NOMO-1 treated with DMSO at 0.1 percent for 48 hours (cell line): ENCODE measurements around the gene COL6A2.
"Not testable (repeated sequence)": the region's sequence is repeated elsewhere in the genome, so short reads cannot be mapped to it uniquely, and the experiment has no call there.

ENCODE experiments used
- DNase-seq: peaks from one replicate; lab custom pipeline; 2025; ENCODE audit not compliant: unreplicated experiment; lab: John Stamatoyannopoulos, UW

The COL6A2 gene

GRCh38 chr21:46060596-46061061 lies 37.3 kb upstream of the COL6A2 start:
- no peak for DNase-seq

GRCh38 chr21:46061063-46061462 lies 36.8 kb upstream of the COL6A2 start:
- DNase-seq, result no peak

- no peak for DNase-seq
Measured at GRCh38 chr21:46061518-46061917, 36.4 kb upstream of the COL6A2 start.

- no peak for DNase-seq
Measured at GRCh38 chr21:46061950-46062349, 36.0 kb upstream of the COL6A2 start.

GRCh38 chr21:46062471-46063211 lies 35.3 kb upstream of the COL6A2 start:
- DNase-seq, result no peak

- DNase-seq, result no peak
Measured at GRCh38 chr21:46063227-46063626, 34.7 kb upstream of the COL6A2 start.

- DNase-seq, result no peak
Measured at GRCh38 chr21:46063734-46064680, 33.9 kb upstream of the COL6A2 start.

- DNase-seq, result no peak
Measured at GRCh38 chr21:46064870-46065214, 33.1 kb upstream of the COL6A2 start.

- DNase-seq, result no peak
Measured at GRCh38 chr21:46065215-46065913, 32.5 kb upstream of the COL6A2 start.

GRCh38 chr21:46065914-46066551 lies 31.9 kb upstream of the COL6A2 start:
- DNase-seq, result no peak

- no peak for DNase-seq
Measured at GRCh38 chr21:46066591-46067331, 31.2 kb upstream of the COL6A2 start.

GRCh38 chr21:46067505-46068201 lies 30.3 kb upstream of the COL6A2 start:
- DNase-seq, result no peak

GRCh38 chr21:46068516-46069079 lies 29.3 kb upstream of the COL6A2 start:
- DNase-seq, result no peak

GRCh38 chr21:46069166-46069565 lies 28.7 kb upstream of the COL6A2 start:
- no peak for DNase-seq

GRCh38 chr21:46069719-46070279 lies 28.1 kb upstream of the COL6A2 start:
- DNase-seq, result no peak

- no peak for DNase-seq
Measured at GRCh38 chr21:46071082-46071481, 26.8 kb upstream of the COL6A2 start.

- DNase-seq, result not testable (repeated sequence)
Measured at GRCh38 chr21:46076724-46077123, 21.2 kb upstream of the COL6A2 start.

GRCh38 chr21:46077674-46078101 lies 20.2 kb upstream of the COL6A2 start:
- no peak for DNase-seq
